HG03521 (cell line): ENCODE results near the gene CENPT.
A peak's percentile ranks its signal among the peaks of the same experiment; 100 is the strongest.
"Not testable (repeated sequence)": the region's sequence is repeated elsewhere in the genome, so short reads cannot be mapped to it uniquely, and the experiment has no call there.

Experiments
- ATAC-seq: cut with Tn5 transposase; IDR thresholded peaks from one replicate; pipeline ENCODE4 v1.9.1; 2021; ENCODE audit warnings: mild to moderate bottlenecking, moderate library complexity; ENCODE audit not compliant: unreplicated experiment

The CENPT gene

DNA sequence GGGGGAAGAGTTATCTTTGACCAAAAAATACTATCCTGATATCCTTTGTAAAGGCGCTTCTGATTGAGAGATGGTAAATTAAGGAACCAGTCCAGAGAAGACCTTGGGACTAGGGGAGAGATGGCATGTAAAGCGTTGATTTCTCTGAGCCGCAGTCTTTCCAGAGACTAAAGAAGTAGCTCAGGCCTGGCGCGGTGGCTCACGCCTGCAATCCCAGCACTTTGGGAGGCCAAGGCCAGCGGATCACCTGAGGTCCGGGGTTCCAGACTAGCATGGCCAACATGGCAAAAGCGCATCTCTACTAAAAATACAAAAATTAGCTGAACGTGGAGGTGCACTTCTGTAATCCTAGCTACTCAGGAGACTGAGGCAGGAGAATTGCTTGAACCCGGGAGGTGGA lies 625 bp upstream of the CENPT start:
- no peak for ATAC-seq

DNA sequence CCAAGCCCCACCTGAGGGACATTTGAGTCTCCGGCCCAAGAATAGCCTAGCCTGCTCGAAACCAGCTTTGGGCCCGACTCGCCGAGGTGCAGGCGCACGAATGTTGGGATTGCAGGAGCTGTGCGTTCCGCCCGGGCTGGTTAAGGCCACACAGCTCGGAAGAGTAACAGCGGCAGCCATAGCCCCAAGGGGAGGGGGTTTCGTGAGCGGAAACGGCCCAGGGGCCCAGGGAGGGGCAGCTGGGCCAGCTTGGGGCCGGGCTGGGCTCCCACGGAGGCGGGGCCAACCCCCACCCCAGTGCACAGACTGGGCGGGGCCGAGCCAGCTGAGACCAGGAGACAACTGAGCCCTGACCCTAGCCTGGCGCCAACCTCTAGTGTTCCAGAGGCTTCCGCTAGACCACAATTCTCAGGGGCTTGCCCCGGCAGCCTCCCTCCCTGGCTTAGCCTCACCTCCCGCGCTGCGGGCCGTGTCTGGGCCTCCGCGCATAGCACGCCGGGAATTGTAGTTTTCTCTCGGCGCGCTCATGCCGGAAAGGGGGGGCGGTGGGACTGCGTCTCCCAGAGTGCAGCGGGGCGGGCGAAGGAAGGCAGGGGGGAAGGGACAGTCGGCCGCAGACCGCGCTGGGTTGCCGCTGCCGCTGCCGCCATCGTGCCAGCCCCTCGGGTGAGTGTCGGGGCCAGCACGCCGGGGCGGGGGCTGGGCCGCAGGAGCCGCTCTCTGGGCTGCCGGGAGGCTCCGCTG lies 1.0 kb downstream of the CENPT start, which contains the start of gene NUTF2:
TSS of gene NUTF2 (plus strand) at position 614 of the 744 bp plus-strand sequence. CDS start 18,198 bp downstream, outside the sequence.
- peak; percentile 57 for ATAC-seq

DNA sequence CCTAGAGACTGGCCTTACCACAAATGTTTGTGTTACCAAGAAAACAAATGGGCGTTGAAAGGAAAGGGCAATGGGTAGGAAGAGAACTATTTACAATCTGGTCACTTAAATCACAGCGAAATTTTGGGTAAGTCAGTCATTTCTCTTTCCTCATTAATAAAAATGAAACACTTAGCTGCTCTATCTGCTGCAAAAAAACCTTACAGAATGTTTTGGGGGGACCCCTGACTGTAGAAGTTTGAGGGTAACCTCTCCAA lies 1.5 kb downstream of the CENPT start:
- no peak for ATAC-seq

DNA sequence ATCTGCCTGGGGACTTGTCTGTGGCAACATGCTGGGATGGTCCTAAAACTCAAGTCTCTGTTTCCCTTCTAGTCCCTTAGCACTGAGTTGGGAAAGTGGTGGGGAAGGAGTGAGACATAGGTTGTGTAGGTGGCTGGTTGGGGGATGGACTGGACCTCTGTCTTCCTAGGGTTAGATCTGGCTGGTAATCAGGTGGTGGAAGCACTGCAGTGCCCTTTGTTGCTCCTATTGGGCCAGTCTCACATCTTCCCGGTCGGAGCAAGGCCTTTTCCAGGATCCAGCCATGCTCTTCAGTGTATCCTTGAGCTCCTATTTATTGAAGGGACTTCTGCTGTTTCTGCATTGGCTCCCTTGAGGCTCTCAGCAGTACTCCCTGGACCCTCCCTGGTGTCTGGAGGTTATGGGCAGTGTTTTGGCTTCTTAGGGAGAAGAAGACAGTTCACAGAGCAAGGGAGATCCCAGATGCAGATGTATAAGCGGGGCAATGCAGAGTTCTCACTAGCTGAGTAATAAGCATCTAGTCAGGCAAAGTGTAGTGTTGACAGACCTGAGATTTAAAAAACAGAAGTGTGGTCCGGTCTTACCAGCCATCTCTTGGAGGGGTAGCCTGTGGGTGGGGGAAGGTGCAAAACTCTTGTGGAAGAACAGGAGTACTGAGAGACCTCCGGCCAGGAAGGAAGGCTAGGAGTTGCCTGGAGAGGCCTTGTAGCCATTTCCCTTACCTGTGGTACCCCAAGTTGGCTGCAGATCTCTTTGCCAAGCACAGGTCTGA lies 2.0 kb downstream of the CENPT start:
- ATAC-seq, result no peak

DNA sequence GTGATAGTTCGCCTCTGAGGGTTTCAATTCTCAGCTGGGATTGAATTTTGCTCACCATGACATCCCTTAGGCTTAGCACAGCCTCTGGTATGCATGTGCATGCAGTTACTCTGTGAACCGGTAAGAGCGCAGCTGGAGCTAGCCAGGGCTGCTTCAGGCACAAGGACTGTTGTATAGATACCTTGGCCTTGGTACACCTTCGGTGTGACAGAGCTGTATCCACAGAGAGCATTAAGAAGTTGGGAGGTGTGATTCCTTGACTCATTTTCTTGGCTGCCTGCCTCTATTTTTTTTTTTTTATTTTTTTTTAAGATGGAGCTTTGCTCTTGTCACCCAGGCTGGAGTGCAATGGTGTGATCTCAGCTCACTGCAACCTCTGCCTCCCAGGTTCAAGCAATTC lies 3.0 kb downstream of the CENPT start:
- ATAC-seq, result no peak

DNA sequence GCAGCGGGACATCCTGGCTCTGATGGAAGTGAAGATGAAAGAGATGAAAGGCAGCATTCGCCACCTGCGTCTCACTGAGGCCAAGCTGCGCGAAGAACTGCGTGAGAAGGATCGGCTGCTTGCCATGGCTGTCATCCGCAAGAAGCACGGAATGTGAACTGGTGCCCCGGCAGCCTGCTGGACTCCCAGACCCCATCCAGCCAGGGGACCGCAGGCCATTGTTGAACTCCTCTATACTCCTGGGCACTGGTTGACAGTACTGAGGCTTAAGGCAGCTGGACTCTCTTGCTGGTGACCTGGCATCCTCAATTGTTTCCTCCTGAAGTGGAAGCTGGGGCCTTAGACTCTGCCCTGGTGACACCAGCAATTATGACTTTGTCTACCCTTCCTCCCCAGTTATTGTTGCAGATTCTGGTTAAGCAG lies 4.1 kb downstream of the CENPT start:
- no peak for ATAC-seq

DNA sequence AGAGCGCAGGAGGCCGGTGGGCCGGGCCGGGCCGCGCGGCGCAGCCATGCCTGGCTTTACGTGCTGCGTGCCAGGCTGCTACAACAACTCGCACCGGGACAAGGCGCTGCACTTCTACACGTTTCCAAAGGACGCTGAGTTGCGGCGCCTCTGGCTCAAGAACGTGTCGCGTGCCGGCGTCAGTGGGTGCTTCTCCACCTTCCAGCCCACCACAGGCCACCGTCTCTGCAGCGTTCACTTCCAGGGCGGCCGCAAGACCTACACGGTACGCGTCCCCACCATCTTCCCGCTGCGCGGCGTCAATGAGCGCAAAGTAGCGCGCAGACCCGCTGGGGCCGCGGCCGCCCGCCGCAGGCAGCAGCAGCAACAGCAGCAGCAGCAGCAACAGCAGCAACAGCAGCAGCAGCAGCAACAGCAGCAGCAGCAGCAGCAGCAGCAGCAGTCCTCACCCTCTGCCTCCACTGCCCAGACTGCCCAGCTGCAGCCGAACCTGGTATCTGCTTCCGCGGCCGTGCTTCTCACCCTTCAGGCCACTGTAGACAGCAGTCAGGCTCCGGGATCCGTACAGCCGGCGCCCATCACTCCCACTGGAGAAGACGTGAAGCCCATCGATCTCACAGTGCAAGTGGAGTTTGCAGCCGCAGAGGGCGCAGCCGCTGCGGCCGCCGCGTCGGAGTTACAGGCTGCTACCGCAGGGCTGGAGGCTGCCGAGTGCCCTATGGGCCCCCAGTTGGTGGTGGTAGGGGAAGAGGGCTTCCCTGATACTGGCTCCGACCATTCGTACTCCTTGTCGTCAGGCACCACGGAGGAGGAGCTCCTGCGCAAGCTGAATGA lies 4.8 kb downstream of the CENPT start:
- peak; percentile 3 for ATAC-seq

DNA sequence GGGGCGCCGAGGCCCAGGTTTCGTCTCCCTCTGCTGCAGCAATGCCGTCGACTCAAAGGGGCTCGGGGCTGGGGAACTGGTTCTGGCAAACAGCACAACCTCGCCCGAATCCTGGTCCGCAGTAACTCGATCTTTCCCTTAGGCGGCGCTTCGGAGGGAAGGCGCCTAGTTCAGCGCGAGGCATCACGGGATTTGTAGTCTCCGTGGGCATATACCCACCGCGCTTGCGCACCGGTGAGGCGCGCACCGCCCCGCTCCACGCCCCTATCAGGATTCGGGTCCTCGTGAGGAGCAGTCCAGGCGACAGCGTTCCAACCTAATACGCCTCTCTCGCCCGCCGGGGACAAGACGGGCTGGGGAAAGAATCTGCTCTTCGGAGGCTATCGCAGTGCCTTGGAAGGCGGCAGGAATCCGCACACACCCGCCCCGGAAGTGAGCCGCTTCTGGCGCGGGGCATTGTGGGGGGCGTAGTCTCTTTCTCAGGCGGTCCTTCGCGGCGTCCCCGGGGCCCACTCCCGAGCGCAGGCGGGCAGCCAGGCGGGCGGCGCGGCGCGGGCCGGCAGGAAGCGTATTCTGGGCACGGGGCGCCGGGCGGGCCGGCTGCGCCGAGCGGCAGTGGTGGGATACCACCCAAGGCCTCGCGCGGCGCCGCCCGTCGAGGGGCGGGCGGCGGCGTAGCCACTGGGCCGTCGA lies 5.5 kb downstream of the CENPT start, which contains the start of gene THAP11:
TSS of gene THAP11 (plus strand) at position 505 of the 693 bp plus-strand sequence. CDS start 235 bp downstream, outside the sequence.
- ATAC-seq, result peak; percentile 43

DNA sequence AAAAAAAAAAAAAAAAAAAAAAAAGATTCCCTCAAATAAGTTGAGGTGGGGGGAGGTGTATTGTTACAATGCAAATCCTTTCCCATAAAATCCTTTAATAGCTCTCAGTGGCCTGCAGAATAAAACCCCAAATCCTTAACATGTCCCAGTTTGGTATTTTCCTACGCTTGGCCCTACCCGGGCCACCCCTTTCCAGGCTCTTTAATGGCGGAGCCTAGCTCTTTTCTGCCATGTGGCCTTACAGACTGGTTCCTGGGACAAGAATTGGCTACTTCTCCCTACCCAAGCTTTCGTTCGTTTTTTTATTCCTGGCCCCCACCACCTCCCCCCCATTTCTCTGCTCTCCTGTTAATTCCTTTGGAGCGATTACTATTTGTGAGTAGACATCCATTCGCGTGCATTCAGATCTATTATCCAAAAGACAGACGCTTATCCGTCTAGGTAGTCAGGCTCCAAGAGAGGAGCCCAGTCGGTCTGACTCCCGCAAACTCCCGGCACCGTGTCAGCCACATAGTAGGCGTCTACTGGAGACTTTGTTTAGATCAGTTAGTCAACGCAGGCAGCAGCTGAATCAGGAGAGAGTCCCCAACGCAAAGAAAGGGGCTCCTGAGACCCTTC lies 6.2 kb downstream of the CENPT start:
- ATAC-seq, result no peak

DNA sequence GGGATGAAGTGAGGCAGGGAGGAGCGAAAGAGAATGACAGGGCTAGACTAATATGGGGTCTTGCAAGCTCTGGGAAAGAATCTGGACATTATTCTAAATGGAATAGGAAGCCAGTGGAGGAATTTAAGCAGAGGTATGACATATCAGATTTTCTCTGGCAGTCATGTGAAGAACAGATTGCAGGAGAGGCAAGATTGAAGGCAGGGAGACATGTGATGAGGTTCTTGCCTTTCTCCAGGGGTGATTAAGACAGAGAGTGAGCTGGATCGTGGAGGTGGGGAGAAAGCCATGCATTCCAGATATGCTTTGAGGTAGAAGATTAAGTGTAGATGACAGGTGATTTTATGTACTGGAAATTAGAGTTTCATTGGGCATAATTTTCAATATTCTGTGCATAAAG lies 9.7 kb downstream of the CENPT start:
- ATAC-seq, result no peak

DNA sequence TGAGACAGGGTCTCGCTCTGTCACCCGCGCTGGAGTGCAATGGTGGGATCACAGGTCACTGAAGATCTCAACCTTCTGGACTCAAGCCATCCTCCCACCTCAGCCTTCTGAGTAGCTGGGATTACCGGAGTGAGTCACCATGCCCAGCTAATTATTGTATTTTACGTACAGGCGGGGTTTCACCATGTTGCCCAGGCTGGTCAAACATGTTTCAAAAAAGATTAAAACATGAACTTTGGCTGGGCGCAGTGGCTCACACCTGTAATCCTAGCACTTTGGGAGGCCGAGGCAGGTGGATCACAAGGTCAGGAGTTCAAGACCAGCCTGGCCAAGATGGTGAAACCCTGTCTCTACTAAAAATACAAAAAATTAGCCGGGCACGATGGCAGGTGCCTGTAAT lies 10.3 kb downstream of the CENPT start:
- ATAC-seq, result not testable (repeated sequence)

DNA sequence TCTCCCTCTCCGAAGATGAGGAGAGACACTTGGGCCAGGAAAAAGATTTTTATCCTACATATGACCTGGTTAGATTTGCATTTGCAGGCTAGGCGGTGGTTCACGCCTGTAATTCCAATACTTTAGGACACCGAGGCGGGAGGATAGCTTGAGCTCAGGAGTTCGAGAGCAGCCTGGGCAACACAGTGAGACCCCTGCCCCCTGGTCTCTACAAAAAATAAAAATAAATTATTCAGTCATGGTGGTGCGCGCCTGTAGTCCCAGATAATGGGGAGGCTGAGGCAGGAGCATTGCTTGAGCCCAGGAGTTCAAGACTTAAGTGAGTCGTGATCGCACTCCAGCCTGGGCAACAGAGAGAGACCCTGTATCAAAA lies 13.3 kb downstream of the CENPT start:
- no peak for ATAC-seq

DNA sequence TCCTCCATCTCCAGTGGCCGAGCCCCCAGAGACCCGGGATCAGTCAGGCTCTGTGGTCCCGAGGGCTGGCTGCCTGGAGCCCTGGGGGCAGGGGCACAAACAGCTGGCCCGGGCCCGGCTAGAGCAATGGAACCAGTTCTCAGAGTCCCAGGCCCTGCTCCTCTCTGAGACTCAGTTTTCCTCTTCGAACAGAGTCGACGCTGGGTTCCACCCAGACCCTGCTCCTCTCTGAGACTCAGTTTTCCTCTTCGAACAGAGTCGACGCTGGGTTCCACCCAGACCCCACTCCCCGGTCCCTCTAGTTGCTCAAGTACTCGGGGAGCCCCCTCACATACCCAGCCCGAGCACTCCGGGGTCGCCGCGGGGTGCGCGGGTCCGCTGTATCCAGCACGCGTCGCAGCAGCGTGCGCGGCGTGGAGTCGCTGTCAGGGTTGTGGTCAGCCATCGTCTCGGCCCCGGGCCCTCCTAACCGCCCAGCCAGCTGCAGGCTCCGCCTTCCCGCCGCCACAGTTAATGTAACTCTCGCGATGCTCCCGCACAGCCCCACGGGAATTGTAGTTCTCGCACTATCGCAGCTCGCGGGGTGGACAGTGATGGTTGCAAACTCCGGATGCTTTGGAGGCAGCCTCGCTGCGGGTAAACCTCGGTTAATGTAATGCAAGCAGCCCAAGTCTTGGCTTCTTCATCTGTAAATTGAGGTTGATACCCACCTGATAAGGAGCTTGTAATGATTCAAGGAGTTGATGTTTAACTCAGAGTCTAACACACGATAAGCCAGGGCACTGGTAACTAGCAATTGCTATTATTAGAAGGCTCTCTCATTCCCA lies 13.9 kb downstream of the CENPT start:
- peak; percentile 95 for ATAC-seq

DNA sequence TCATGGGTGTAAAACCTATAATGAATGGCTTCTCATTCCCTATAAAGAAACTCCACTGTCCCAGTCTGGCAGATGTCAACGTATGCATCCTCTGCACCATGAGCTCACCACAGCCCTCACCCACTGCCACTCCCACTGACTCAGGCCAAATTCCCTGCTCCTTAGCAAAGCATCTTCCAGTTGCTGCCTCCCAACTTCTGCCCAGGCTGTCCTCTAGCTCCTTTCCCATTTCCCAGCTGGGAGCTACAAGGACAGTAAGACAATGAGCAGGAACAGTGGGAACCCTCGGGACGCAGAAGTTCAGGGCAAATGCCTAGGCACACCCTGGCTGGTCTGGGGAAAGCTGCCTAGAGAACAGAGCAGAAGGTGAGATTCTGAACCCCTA lies 14.5 kb downstream of the CENPT start:
- no peak for ATAC-seq

DNA sequence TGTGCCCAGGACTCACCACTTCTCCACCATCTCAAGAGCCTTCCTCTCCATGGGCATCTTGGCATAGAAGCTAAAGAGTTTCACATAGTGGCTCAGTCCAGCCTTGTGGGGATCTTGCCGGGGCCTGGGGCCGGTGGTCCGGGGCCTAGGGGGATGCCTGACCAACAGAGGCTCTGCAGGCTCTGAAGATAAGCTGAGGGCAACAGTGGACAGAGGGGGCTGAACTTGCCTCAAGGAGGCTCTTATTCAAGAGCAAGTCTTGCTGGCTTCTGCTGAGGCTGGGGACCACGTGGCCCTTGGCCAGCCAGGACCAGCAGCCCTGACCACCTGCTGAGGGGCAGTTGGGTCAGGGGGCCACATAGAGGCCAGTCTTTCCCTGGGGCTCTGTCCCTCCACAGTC lies 18.8 kb downstream of the CENPT start:
- ATAC-seq, result no peak

DNA sequence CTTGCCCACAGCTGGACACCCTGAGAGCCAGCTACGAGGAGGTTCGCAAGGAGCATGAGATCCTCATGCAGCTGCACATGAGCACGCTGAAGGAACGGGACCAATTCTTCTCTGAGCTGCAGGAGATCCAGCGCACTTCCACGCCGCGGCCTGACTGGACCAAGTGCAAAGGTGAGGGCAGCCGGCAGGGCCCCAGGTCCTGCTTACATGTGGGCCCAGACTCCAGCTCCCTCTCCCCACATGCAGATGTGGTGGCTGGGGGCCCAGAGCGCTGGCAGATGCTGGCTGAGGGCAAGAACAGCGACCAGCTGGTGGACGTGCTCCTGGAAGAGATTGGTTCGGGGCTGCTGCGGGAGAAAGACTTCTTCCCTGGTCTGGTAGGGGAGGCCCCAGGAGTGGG lies 21.6 kb downstream of the CENPT start:
- ATAC-seq, result no peak

DNA sequence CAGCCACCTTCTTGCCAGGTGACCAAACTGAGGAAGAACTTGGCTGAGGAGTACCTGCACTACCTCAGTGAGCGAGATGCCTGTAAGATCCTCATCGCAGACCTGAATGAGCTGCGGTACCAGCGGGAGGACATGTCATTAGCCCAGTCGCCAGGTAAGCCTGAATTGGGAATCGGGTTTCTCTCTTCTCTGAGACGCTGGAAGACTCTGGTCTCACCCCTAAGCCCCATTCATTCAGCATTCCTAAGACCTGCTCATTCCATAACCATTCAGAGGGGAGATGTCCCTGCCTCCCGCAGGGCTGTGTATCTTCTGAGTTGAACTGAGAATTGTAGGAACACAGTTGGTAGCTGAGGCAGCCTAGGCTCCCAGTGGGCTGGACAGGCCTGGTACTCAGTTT lies 22.4 kb downstream of the CENPT start:
- ATAC-seq, result no peak

DNA sequence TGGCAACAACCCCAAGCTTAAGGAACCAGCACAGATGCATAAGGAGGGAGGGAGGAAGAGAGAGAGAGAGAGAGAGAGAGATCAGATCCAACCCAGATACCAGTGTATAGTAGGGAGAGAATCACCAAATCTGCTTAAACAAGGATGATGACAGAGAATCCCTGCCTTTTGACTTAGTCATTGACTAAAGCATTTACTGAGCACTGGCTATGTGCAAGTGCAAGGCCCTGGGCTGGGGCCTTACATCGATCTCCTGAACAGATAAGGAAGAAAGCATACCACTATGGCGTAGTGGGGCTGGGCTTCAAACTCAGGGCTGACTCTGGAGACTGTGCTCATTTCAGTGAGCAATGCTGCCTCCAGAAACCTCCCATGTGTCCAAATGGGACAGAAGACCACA lies 25.0 kb downstream of the CENPT start:
- ATAC-seq, result no peak

DNA sequence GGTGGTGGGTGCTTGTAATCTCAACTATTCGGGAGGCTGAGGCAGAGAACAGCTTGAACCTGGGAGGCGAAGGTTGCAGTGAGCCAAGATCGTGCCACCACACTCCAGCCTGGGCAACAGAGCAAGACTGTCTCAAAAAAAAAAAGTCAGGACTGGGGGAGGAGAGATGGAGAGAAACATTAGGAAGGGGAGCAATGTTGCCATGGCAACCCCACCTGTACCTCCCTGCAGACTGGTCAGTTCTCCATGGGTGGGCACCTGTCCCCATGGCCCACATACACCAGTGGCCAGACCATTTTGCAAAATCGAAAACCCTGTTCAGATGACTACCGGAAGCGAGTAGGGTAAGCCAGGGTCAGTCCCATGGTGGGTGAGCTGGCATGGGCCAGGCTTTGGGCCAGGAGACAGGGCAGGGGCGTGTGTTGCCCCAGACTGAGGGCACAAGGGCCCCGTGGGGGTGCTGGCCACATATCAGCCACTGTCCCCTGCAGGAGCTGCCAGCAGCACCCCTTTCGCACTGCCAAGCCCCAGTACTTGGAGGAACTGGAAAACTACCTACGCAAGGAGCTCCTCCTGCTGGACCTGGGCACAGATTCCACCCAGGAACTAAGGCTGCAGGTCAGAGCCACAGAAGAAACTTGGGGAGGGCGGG lies 26.8 kb downstream of the CENPT start:
- no peak for ATAC-seq
